GM18502 (cell line): Measurements from ENCODE around the gene MKLN1.
"Not testable (repeated sequence)": the region's sequence is repeated elsewhere in the genome, so short reads cannot be mapped to it uniquely, and the experiment has no call there.

ENCODE experiments used
- ATAC-seq: cut with Tn5 transposase; IDR thresholded peaks from one replicate; pipeline ENCODE4 v1.9.1; 2021; ENCODE audit warnings: mild to moderate bottlenecking; ENCODE audit not compliant: unreplicated experiment, poor library complexity

Gene MKLN1

GRCh38 chr7:131495669-131496498 is 168.2 kb downstream of the MKLN1 start:
- no peak for ATAC-seq

GRCh38 chr7:131497454-131497853 is 169.8 kb downstream of the MKLN1 start:
- ATAC-seq: no peak

- ATAC-seq: no peak
Observed at GRCh38 chr7:131498237-131498885, 170.7 kb downstream of the MKLN1 start.

- ATAC-seq: no peak
Observed at GRCh38 chr7:131499801-131500200, 172.1 kb downstream of the MKLN1 start.

GRCh38 chr7:131500357-131500756 is 172.7 kb downstream of the MKLN1 start:
- ATAC-seq: no peak

- ATAC-seq: peak; percentile 90
Observed at GRCh38 chr7:131501422-131501821, 173.7 kb downstream of the MKLN1 start.

GRCh38 chr7:131501930-131502685 is 174.4 kb downstream of the MKLN1 start:
- ATAC-seq: no peak

- ATAC-seq: no peak
Observed at GRCh38 chr7:131502810-131503508, 175.3 kb downstream of the MKLN1 start.

GRCh38 chr7:131503639-131504038 is 176.0 kb downstream of the MKLN1 start:
- ATAC-seq: no peak

GRCh38 chr7:131504157-131504899 is 176.7 kb downstream of the MKLN1 start:
- no peak for ATAC-seq

- not testable (repeated sequence) for ATAC-seq
Observed at GRCh38 chr7:131505037-131505620, 177.5 kb downstream of the MKLN1 start.

- no peak for ATAC-seq
Observed at GRCh38 chr7:131505636-131506557, 178.2 kb downstream of the MKLN1 start.

GRCh38 chr7:131506597-131506996 is 178.9 kb downstream of the MKLN1 start:
- no peak for ATAC-seq

- peak; percentile 78 for ATAC-seq
Observed at GRCh38 chr7:131507592-131508331, 180.1 kb downstream of the MKLN1 start.

- no peak for ATAC-seq
Observed at GRCh38 chr7:131508754-131509486, 181.2 kb downstream of the MKLN1 start.

- no peak for ATAC-seq
Observed at GRCh38 chr7:131509781-131510180, 182.1 kb downstream of the MKLN1 start.

GRCh38 chr7:131511071-131511470 is 183.4 kb downstream of the MKLN1 start:
- ATAC-seq: no peak
